Measurements from ENCODE around the gene NADK.

GRCh38 chr1:1758059-1758621 is 20.1 kb downstream of the NADK start:
- TF ChIP-seq CTCF (IDR thresholded peaks at IDR 0.05) (no peak), POLR2AphosphoS5 (IDR thresholded peaks at IDR 0.05; ENCODE audit: low read depth, low read length) (no peak), TCF7L2 (IDR thresholded peaks at IDR 0.05; ENCODE audit: low read depth, low read length) (no peak)
- TF ChIP-seq, protein P1, sequence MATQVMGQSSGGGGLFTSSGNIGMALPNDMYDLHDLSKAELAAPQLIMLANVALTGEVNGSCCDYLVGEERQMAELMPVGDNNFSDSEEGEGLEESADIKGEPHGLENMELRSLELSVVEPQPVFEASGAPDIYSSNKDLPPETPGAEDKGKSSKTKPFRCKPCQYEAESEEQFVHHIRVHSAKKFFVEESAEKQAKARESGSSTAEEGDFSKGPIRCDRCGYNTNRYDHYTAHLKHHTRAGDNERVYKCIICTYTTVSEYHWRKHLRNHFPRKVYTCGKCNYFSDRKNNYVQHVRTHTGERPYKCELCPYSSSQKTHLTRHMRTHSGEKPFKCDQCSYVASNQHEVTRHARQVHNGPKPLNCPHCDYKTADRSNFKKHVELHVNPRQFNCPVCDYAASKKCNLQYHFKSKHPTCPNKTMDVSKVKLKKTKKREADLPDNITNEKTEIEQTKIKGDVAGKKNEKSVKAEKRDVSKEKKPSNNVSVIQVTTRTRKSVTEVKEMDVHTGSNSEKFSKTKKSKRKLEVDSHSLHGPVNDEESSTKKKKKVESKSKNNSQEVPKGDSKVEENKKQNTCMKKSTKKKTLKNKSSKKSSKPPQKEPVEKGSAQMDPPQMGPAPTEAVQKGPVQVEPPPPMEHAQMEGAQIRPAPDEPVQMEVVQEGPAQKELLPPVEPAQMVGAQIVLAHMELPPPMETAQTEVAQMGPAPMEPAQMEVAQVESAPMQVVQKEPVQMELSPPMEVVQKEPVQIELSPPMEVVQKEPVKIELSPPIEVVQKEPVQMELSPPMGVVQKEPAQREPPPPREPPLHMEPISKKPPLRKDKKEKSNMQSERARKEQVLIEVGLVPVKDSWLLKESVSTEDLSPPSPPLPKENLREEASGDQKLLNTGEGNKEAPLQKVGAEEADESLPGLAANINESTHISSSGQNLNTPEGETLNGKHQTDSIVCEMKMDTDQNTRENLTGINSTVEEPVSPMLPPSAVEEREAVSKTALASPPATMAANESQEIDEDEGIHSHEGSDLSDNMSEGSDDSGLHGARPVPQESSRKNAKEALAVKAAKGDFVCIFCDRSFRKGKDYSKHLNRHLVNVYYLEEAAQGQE (IDR thresholded peaks at IDR 0.05; ENCODE audit: insufficient read depth in 1 of 2, low read depth in 2 of 2, low read length in 1 of 2) = no peak

Measured in Panc1 (cell line).